Fibroblast of skin of left quadriceps (primary cell): ENCODE results near the gene CSAG1.
"Not testable (repeated sequence)": the region's sequence is repeated elsewhere in the genome, so short reads cannot be mapped to it uniquely, and the experiment has no call there.

ENCODE experiments used
- DNase-seq, 2 experiments: peaks; one replicate each; pipeline ENCODE4 v3.0.0-alpha.2; 2013; ENCODE audit warnings: low read depth in 2 of 2

Gene CSAG1

DNA sequence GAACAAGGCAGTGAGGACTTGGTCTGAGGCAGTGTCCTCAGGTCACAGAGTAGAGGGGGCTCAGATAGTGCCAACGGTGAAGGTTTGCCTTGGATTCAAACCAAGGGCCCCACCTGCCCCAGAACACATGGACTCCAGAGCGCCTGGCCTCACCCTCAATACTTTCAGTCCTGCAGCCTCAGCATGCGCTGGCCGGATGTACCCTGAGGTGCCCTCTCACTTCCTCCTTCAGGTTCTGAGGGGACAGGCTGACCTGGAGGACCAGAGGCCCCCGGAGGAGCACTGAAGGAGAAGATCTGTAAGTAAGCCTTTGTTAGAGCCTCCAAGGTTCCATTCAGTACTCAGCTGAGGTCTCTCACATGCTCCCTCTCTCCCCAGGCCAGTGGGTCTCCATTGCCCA is 33.1 kb downstream of the CSAG1 start:
- not testable (repeated sequence) for DNase-seq

DNA sequence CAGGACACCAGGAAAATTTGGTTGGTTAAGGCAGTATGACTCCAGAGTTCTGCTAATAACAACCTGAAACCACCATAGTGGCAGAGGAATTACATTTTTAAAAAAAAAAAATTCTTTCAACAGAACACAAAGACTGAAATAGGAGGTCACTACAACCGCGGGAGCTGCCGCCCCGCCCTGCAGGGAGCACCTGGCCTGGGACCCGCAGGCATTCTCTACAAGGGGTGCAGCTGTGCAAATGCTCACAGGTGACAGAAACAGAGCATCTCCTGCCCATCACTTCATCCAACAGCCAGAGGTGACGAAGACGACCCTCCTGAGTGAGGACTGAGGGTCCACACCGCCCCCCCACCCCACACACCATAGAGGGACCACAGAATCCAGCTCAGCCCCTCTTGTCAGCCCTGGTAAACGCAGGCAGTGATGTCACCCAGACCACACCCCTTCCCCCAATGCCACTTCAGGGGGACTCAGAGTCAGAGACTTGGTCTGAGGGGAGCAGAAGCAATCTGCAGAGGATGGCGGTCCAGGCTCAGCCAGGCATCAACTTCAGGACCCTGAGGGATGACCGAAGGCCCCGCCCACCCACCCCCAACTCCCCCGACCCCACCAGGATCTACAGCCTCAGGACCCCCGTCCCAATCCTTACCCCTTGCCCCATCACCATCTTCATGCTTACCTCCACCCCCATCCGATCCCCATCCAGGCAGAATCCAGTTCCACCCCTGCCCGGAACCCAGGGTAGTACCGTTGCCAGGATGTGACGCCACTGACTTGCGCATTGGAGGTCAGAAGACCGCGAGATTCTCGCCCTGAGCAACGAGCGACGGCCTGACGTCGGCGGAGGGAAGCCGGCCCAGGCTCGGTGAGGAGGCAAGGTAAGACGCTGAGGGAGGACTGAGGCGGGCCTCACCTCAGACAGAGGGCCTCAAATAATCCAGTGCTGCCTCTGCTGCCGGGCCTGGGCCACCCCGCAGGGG is 35.3 kb downstream of the CSAG1 start, which contains the start of gene MAGEA3:
Gene MAGEA3, plus strand, starts transcription at position 843 of the 980 bp plus-strand sequence. CDS start 2,039 bp downstream, outside the sequence.
- not testable (repeated sequence) for DNase-seq

DNA sequence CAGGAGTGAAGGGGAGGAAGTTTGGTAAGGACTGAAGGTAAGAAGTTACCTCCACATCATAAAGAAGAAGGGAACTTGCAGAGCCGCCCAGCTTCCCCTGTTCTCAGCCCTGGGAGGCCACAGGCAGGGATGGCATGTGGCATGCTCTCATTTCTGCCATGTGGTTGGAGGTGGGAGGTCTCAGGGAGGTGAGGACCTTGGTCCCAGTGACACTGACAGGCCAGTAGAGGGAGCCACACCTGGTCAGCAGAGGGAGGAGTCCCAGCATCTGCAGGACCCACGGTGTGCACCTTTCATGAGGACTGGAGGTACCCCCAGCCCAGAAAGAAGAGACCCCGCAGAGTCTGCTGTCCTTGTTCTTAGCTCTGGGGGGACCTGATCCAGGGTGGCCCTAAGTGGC is 52.5 kb downstream of the CSAG1 start:
- not testable (repeated sequence) for DNase-seq
